Activated T-cell treated with anti-CD3 and anti-CD28 coated beads, Interleukin-2, amount 50 U/mL, for 48 hours (primary cell): ENCODE measurements around the gene CD300E.
"Not testable (repeated sequence)": the region's sequence is repeated elsewhere in the genome, so short reads cannot be mapped to it uniquely, and the experiment has no call there.

Experiments
- DNase-seq, 2 experiments: peaks; one replicate each; pipeline ENCODE4 v3.0.0-alpha.2; 2020

The CD300E gene

DNA sequence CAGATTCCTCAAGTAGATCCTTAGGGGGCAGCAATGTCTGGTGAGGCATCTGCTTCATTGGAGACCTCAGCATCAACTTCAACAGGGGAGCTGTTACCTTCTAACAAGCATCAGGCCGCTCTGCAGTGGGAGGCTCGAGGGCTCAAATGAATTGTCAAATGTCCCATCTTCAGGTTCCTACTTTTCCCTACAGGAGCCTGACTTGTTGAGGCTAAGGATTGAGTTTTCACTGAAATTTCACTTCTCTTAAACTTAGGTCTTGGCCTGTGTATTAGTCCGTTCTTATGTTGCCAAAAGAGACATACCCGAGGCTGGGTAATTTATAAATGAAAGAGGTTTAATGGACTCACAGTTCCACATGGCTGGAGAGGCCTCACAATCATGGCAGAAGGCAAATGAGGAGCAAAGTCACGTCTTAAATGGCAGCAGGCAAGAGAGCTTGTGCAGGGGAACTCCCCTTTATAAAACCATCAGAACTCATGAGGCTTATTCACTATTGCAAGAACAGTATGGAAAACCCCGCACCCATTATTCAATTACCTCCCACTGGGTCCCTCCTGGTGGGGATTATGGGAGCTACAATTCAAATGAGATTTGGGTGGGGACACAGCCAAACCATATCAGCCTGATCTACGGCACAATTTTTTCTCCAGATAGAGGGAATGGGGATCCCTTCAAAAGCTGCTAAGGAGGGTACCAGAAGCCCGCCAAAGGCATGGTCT, 26.3 kb downstream of the CD300E start:
- no peak for DNase-seq

DNA sequence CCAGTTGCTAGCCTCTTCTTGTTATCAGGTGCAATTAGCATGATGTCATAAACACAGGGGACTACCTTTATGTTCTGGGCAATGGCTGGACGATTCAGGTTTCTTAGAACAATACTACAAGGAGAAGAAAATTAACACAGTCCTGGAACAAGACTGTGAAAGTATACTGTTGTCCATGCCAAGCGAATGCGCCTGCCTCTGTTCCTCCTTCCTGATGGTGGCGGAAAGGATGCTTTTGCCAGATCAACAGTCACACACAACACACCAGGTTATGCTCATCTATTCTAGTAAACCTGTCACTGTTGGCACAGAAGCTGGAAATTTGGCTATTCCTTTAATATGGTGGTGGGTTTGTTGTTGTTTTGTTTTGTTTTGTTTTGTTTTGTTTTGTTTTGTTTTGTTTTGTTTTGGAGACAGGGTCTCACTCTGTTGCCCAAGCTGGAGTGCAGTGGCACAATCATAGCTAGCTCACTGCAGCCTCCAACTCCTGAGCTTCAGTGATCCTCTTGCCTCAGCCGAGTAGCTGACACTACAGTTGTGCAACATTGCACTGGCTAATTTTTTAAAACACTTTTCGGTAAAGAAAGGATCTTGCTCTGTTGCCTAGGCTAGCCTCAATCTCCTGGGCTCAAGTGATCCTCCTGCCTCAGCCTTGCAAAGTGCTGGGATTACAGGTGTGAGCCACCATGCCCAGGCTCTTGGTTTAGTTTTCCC, 28.3 kb downstream of the CD300E start:
- DNase-seq: no peak

DNA sequence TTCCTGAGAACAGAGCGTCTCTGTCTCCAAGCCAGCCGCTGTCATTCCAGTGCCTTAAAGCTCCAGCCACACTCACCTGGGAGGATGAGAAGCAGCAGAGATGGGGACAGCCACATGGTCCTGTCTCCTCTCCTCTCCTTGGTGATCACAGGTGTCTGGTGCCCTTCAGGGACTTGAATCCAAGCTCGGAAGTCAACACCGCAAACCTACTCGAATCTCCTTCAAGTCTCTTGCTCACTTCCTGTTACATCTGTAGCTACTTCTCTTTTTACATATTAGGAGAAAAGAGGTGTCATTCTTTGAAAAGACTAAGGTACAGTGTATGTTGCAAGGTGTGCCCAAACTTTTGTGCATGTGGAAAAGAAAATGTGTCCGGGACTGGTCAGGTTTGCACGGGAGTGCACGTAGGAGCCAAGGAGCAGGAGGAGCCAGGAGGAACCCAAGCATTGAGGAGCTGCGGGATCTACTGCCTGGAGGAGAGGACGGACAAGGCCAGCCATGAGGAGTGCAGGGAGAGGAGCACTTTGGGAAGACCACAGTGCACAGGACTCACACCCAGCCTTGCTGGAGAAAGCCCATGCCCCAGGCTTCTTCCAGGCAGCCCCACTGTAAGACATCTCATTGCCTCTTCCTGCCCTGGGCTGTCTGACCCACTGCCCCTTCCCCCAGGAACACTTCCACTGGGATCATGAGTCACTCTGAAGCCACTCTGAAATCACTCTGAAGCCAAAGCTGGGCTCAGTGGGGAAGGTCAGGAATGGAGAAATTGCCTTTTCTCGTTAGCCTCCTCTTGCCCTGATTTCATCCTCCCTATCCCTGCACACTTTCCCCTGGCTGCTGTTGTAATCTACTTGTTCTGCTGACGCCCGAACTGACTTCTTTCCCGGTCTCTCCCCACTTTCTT, 31.2 kb downstream of the CD300E start, which contains the start of gene CD300LD:
TSS of gene CD300LD (minus strand) at position 197 of the 904 bp plus-strand sequence. CDS start at position 116, 81 bp downstream.
- no peak for DNase-seq

DNA sequence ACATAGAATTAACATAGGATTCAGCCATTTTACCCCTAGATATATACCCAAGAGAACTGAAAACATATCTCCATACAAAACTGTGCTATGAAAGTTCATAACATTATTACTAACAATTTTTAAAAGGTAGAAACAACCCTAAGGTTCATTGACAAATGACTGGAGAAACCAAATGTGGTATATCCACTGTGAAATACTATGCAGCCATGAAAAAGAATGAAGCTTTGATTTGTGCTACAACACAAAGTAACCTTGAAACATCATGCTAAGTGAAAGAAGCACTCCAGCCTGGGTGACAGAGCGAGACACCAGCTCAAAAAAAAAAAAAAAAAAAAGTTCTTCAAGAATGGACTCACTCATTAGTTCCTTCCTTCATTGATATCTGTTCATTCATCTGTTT, 32.0 kb downstream of the CD300E start:
- no peak for DNase-seq

DNA sequence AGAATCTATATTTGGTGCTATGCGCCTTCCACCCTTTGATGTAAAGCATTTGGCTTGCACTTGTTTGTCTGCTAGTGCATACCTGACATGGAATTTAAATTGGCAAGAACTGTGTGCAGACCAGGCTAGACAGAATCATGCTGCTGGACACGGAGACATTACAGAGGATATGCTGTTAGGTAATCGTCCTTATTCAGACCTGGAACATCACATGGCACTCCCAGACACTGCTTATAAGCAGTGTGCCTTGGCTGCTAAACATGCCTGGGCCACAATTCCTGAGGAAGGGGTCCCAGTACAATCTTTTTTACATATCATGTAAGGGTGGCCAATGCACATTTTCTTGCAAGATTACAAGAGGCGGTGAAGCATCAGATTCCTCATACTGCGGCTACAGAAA, 37.8 kb downstream of the CD300E start:
- DNase-seq: no peak

DNA sequence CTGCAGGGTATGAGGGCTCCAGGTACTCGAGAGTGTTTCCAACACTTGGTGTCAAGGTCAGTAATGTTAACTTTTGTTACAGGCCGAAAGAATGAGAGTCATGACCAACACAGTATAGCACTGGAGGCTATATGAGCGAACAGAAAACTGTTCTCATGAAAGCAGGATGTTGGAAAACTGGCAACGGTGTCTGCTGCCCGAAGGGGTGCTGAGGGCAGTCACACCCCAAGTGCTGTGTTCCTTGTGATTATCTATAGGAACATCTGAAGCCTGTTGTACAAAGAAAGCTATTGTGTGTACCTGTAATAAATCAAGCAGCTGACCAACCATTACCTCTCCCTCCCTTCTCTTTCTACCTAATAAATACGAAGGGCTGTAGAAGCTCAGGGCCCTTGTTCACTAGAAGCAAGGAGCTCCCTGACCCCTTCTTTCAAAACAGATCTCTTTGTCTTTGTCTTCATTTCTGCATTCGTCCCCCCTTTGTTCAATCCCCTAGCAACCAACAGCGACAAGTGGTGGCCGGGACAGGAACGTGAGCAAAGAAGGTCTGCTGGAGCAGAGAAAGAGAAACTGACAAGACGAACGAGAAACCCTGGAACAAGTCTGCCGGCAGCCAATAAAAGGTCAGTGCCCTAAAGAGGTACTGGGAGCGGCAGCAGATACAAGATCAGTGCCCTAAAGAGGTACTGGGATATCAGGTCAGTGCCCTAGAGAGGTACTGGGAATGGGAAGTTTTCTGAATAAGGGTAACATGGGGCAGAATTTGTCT, 39.1 kb downstream of the CD300E start:
- DNase-seq: no peak

DNA sequence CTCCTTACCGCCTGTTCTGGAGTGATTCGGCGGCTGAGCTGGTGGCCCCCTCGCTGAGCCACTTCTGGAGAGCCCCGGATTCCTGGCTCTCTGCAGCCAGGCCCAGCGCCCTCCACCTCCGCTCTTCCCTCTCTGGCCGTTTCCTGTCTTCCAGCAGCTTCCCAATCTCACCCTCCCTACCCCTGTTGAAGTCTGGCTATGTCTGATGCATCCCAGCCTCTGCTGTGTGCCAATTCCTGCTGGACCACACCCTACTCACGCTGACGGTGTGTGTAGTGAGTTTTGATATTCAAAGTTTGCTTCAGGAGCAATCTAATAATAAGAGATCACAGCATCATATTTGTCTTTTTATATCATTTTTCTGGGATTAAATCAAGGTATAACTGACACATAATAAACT, 40.9 kb downstream of the CD300E start:
- DNase-seq: no peak

DNA sequence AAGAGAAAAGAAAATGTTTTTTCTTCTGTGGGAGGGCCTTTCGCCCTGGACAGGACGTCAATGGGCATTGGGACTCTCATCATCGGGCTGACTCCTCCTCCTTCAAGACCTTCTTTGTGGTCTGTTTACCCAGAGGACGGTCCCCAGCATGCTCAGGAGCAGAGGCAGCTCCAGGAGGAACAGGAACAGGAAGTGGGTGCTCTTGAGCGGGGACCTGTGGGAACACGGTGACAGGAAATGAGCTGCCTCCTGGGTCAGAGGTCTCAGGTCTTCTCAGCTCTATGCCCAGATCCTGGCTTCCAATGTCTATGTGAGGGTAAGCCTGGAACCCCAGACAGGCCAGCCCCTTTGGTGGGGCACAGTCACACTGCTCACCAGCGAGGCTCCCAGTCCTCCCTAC, 43.6 kb downstream of the CD300E start:
- no peak for DNase-seq

DNA sequence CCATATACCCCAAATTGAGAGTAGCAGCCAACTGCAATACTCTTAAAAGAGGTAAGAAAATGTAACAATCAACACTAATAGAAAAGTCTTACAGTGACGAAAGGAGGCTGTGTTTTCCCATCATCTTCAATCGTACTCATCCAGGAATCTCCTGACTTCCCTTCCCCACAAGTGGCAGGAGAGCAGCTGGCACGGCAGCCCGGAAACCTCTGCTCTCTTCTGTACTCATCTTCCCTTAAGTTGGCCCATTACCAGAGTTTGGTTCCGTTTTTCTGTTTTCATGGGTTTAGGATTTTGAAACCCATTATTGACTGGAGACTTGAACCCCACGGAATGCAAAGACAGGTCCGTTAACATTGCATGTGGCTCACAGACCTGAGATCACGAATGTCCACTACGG, 44.6 kb downstream of the CD300E start:
- no peak for DNase-seq

DNA sequence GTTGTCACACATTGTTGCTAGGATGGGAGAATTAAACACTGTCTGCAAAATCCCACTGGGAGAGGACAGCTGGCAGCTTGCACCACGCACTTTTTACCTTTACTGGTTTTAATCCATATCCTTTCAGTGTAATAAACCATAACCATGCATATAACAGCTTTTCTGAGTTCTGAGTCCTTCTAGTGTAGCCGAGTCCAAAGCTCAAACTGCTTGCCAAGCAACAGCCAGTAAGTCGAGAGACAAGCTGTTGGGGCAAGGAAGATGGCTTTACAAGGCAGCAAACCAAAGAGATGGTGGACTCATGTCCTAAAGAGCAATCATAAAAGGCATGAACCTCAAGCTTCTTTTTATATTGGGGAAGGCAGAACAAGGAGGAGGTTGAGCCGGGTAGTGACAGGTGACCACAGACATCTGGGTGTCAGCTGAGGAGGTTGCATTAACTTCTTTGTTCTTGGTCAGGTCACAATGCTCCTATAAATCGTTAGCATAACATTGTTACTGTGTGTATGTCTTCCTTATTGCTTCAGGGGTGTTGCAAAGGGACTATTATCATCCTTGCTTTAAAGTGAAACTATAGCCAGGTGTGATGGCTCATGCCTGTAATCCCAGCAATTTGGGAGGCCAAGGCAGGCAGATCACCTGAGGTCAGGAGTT, 48.9 kb downstream of the CD300E start:
- no peak for DNase-seq

DNA sequence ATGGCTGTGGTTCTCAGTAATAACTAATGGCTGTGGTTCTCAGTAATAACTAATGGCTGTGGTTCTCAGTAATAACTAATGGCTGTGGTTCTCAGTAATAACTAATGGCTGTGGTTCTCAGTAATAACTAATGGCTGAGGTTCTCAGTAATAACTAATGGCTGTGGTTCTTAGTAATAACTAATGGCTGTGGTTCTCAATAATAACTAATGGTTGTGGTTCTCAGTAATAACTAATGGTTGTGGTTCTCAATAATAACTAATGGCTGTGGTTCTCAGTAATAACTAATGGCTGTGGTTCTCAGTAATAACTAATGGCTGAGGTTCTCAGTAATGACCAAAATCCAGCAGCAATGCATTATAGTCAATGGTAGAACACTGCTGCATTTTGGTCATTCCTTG, 49.9 kb downstream of the CD300E start:
- not testable (repeated sequence) for DNase-seq

DNA sequence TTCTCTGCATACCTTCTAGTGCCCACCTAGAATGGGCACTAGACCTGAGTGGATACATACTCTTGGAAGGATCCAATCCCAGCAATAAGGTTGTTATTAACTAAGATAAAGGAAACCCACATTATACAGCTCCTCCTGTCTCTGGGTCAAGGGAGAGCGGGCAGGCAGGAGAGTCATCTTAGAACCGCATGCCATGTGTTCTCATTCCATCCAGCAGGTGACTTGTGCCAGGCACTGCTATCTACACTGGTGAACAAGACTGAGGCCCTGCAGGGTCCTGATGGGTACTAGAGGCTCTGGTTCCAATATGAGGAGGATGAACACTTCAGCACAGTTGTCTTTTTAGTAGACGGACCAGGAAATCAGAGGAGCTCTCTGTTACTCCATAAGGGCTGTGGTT, 50.4 kb downstream of the CD300E start:
- DNase-seq: no peak

DNA sequence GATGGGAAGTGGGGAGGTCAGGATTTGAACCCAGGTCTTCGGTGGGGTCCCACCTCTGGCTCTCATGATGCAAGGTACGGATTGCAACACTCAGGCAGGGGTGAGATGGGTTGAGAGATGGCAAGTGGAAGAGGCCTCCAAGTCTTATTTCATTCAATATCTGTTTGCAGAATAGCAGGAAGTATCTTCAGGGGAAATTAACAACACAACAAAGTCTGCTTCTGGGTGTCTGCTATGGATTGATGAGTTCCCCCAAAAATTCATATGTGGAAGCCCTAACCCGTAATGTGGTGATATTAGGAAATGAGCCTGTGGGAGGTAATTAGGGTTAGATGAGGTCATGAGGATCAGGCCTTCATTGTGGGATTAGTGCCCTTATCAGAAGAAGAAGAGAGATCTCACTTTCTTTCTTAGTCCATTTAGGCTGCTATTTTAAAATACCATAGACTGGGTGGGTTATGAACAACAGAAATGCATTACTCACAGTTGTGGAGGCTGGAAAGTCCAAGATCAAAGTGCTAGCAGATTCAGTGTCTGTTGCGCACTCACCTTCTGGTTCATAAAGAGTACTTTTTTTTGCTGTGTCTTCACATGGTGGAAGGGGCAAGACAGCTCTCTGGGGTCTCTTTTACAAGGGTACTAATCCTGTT, 51.8 kb downstream of the CD300E start:
- no peak for DNase-seq

DNA sequence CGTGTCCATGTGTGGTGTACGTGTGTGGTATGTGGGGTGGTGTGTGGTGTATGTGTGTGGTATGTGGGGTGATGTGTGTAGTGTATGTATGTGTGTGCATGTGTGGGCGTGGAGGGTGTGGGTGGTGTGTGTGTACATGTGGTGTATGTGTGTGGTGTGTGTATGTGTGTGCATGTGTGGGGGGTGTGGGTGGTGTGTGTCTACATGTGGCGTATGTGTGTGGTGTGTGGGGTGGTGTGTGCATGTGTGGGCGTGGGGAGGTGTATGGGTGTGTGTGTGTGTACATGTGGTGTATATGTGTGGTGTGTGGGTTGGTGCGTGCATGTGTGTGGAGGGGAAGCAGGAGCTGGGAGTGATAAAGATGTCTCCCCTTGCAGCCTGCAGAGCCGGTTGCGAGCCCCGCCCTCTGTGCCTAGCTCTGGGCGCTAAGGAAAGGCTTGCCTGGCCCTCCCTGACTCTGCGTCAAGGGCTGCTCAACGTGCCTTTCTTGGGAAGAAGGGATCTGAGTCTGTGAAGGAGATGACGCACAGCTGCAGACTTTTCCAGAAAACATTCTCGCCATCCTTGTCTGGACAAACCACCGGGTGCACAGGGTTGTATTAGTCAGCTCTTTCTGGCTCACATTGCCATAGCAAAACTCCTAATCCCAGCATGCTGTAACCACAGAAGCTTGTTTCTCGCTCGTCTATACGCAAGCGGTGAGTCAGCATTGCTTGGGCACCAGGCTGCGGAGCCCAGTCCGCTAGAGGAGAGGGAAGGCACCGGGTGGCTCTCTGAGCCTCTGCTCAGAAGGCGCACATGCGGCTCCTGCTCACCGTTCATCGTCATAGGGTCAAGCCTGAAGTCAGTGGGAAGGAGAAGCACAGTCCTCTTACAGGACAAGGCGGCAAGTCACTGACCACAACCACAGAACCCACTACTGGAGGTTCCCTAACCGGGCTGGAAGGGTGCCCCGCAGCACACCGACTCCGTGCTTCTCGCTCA, 54.2 kb downstream of the CD300E start:
- DNase-seq: peak; percentile 54

DNA sequence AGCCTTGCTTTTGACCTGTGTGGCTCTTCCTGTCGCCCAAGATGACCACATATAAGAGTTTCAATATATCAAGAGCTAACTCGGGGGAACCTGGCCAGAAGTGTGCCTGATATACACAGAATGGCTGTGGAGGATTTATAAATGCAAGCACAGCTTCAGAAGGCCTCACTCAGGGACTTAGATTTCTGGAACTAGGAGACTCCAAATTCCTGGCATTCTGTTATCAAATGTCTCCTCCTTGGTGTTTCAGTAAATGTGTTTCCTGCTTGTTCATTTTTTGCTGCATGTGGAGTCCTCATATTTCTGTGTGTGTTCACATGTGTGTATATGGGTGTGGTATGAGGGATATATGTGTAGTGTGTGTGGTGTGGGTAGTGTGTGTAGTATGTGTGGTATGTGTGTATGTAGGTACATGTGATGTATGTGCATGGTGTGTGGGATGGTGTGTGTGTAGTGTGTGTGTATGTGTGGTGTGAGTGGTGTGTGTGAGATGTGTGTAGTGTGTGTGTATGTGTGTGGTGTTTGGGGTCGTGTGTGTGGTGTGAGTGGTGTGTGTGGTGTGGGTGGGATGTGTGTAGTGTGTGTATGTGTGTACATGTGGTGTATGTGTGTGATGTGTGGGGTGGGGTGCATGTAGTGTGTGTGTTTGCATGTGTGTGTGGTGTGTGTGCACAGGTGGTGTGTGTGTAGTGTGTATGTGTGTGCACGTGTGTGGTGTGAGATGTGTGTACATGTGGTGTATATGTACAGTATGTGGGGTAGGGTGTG, 55.2 kb downstream of the CD300E start:
- DNase-seq: no peak

DNA sequence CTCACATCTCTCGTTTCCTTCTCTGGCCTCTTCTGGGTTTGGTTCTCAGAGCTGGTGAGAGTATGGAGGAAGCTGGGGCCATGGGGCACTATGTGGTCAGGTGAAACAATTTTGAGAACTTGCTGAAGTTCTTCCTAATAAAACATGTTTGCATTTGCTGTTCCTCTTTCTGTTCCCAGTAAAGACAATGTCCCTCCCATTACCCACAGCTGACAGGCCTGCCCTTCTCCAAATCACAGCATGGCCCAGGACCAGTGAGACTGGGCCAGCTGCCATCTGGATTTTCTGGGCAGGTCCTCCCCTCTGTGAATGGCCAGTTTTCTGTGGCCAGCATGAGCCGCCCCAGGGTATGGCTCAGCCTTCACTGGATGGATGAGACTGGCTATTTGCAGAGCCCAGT, 56.1 kb downstream of the CD300E start, which contains the start of gene CD300H:
TSS of gene CD300H (minus strand) at position 113 of the 400 bp plus-strand sequence.
- DNase-seq: no peak

DNA sequence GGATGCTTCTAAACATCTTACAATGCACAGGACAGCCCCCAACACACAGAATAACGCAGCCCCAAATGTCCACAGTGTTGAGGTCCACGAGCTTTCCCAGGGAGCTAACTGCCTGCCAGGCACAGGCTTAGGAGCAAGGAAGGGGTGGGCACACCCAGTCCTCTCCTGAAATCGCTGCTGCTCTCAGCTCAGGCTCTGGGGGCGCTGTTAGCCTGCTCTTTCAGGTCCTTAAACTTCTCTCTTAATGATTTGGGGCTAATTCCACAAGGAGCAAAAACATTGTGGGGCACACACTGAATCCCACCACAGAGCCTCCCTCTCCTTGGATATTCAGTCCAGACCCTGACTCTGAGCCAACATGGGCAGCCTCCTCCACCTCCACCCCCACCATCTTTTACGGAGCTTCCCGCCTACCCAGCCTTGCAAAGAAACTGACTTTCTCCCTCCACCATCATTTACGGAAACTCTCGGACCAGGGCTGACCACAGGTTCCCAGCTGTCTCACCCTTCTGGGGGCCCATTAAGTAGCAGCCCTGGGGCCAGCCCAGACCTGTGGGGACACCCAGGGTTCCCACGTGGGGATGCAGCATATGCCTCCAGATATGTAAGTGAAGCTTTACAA, 57.3 kb downstream of the CD300E start:
- peak; percentile 54 to 58 for DNase-seq

DNA sequence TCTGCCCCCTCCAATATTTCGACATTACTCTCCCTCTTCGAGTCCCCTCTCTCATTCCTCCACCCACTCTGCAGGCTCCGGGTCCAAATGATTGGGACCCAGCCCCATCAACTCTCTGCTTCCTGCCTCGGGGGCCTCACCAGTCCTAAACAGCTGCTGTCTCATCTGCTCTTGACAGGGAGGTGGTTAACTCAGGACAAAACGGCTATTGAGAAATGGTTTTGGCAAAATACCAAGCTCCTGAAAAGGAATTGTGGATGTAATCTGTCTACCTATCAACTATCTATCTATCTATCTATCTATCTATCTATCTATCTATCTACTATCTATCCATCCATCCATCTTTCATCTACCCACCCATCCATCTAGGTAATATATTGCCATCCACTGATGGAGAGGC, 58.4 kb downstream of the CD300E start:
- no peak for DNase-seq

DNA sequence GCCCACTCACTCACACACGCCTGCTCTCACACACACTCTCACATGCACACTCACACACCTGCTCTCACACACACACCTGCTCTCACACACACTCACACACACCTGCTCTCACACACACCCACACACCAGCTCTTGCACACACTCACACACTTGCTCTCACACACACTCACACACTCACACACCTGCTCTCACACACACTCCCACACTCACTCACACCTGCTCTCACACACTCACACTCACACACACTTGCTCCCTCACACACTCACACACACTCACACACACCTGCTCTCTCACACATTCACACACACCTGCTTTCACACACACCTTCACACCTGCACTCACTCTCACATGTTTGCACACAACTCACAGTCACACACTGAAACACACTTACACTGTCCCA, 60.2 kb downstream of the CD300E start:
- DNase-seq: no peak
